GM18505 (cell line): Measurements from ENCODE around the gene PDGFB.

ENCODE experiments used
- ATAC-seq: cut with Tn5 transposase; IDR thresholded peaks from one replicate; pipeline ENCODE4 v1.9.1; 2021; ENCODE audit not compliant: unreplicated experiment
- POLR2A ChIP-seq: IDR thresholded peaks from 4 replicates; pipeline ENCODE4 v1.6.1; 2011; ENCODE audit warnings: borderline replicate concordance; ENCODE audit not compliant: insufficient read depth, insufficient read length; ENCODE audit errors: extremely low read depth

Gene PDGFB

DNA sequence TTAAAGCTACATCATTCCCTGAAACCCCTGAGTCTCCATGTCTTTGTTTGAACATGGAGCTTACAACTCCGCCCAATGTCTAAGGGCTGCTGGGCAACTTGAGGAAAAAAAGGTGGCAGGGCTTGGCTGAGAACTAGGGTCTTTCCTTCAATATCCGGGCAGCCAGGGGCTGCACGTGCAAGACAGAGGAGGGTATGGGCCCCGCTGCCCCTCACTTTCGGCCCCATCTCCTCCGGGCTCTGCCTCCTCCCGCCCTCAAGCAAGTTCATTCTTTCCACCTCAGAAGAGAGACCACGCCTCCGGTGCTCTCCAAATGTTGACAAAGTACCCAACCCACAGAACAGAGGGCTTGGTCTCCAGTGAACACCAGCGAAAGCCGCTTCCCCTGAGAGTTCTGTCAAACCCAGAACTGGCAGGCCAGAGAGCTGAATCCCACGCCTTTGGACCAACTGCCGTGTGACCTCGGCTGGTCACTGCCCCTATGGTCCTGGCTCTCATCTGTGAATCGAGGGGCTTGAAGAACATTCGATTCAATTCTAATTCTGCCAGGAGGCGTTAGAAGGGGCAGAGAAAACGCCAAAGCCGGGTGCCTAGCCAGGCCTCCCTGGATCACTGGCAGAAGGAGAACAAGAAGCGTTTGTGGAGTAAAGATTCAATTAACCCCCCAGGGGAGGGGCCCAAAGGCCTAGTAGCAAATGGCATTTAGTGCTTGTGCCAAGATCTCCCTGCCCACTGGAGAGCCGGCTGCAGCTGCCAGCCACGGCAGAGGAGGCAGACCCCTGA lies 7.3 kb downstream of the PDGFB start:
- ATAC-seq, result no peak
- no peak for TF ChIP-seq POLR2A

GRCh38 chr22:39236321-39237317 lies 8.2 kb downstream of the PDGFB start:
- ATAC-seq, result no peak
- no peak for TF ChIP-seq POLR2A

GRCh38 chr22:39234867-39235687 lies 9.7 kb downstream of the PDGFB start:
- no peak for ATAC-seq
- TF ChIP-seq POLR2A, result no peak

GRCh38 chr22:39234472-39234787 lies 10.4 kb downstream of the PDGFB start:
- no peak for TF ChIP-seq POLR2A
- ATAC-seq, result no peak

DNA sequence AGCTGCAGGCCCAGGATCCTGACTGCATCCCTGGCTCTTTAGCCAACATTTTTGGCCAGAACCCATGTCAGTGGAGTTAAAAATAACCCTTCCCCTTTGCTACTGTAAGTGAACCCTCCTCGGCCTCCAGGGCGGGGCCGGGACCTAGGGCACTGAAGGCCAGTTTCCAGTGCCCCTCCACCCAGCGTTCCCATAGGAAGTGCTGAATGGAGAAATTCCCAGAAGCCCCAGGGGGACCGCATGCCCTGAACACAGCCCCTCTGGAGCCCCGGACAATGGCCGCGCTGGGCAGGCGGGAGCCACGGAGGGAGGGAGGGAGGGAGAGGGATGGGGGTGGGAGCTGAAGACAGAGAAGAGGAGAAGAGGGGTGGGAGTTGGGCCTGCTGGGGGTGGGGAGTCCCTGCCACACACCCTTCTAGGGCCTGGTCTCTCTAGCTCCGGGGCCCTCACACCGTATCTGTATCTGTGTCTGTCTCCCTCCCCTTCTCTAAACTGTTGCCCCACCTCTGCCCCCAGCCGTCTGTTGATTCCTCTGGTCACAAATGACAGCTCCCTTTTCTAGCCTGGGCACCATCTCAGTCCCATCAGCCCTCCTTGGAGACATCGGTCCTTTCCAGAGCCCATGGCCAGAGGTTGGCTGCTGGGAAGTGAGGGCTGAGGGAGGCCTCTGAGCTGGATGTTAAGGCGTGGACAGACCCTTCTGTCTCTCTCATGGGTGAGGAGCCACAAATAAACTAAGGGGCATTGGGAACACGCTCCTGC lies 10.9 kb downstream of the PDGFB start:
- no peak for ATAC-seq
- no peak for TF ChIP-seq POLR2A

GRCh38 chr22:39232806-39233709 lies 11.7 kb downstream of the PDGFB start:
- ATAC-seq, result no peak
- TF ChIP-seq POLR2A, result no peak

- TF ChIP-seq POLR2A, result no peak
- no peak for ATAC-seq
Measured at GRCh38 chr22:39232246-39232645, 12.5 kb downstream of the PDGFB start.

GRCh38 chr22:39231197-39231950 lies 13.4 kb downstream of the PDGFB start:
- ATAC-seq, result no peak

GRCh38 chr22:39230261-39231196 lies 14.3 kb downstream of the PDGFB start:
- ATAC-seq, result no peak

More at GRCh38 chr22:39231197-39231950, 13.4 kb downstream of the PDGFB start:
- TF ChIP-seq POLR2A, result no peak

GRCh38 chr22:39229688-39230260 lies 15.0 kb downstream of the PDGFB start:
- no peak for ATAC-seq
- TF ChIP-seq POLR2A, result no peak

More at GRCh38 chr22:39230261-39231196, 14.3 kb downstream of the PDGFB start:
- TF ChIP-seq POLR2A, result no peak
